ENCODE measurements around the gene PPP1R15B. TPM values are rescaled to one million over a fixed set of nuclear protein-coding genes. Genes with fewer than 3 reads are reported as not detected.
A peak's percentile ranks its signal among the peaks of the same experiment; 100 is the strongest.

PPP1R15B gene
- total RNA-seq = 38.8 TPM

DNA sequence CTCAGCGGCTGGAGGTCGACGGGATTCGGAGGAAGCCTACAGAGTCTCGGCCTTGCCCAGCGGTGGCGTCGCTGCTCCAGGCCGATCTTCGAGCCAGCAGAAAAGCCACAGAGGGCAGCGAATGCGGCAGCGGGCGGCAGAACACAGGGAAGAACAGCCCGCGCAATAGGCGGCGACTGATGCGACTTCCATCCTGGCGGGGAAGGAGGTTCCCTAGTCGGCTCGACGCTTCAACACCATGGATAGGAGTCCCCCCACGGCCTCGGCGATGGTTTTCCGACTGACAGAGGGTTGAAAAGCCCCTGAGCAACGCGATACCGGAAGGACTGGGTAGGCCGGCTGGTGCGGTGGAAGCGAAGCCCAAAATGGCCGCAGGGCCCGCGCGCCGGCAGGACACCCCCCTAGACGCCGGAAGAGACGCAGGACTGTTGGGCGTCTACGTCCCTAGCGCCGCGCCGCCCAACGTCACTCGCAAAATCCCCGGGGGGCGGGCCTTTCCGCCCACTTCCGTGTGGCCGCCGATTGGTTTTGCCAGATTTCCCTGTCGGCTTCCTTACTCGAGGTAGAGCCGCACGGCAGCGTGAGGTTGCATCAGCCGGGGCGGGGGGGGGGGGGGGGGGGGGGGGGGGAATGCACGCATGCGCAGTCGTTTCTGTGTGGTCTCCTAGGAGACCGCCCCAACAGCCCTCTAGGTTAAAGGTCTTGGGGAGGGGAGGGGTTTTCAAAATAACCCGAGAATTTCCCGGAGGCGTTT is at the start of gene PPP1R15B:
Gene PPP1R15B, minus strand, starts transcription at position 367 of the 754 bp plus-strand sequence. CDS start 406 bp downstream, outside the sequence.
- DNase-seq (ENCODE audit: low spot score) = peak; percentile 99

GRCh38 chr1:204460346-204460745 is 48.7 kb upstream of the PPP1R15B start:
- no peak for DNase-seq (ENCODE audit: low spot score)

DNA sequence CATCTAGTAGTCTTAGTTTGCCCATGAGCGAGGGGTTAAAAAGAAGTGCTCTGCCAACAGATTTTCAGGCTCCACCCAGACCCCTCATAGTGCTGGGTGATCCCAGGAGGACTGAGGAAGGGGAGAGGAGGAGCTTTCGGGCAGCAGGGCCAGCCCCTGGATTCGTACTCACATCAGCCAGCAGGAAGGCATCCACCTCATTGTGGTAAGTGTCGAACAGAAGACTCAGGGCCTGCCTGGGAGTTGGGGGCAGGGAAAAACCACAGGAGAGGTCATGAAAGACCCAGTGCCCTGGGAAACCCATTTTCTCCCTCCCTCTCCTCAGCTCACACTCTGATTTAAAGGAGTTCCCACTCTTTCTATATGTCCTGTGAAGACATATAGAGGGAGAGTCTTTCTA is 48.1 kb upstream of the PPP1R15B start:
- no peak for DNase-seq (ENCODE audit: low spot score)

- no peak for DNase-seq (ENCODE audit: low spot score)
Observed at GRCh38 chr1:204457666-204458065, 46.0 kb upstream of the PPP1R15B start.

DNA sequence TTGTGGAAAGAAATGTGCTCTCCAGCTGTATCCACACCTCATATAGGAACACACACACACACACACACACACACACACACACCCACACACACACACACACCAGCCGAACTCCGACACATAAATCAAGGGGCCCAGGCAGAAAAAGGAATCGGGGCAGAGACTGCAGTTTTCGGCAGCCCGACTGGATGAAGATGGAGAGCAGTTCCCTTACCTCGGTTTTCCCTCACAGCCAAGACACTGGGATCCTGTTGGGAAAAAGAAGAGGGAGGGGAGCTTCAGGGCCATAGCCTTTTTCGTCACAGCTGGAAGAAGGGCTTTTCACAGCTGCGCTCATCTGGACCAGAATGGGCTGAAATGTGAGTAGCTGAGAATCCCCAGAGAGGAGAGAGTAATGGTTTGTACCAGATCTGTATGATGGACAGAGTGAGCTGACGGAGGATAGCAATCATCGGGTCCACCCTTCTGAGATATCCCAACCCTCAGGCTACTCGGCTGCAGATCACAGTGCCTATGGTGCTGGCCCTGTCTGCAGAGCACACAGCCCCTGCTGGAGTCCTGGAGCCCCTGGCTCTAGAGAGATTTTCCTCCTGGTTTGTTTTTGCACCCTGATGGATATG is 45.3 kb upstream of the PPP1R15B start:
- no peak for DNase-seq (ENCODE audit: low spot score)

DNA sequence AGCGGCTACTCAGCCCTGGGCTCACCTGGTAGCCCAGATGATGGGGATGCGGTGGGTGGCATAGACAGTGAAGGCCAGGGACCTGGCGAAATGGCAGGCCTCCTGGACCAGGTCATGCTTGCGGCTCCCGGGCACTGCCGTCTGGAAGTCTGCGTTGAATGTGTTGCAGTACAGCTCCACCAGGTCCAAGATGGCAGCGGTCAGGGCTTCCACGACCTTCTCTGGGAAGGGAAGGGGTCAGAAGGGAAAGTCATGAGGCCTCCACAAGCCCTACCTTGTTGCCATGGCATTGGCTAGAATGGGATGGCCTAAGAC is 44.2 kb upstream of the PPP1R15B start:
- DNase-seq (ENCODE audit: low spot score) = no peak

GRCh38 chr1:204455063-204455830 is 43.6 kb upstream of the PPP1R15B start:
- no peak for DNase-seq (ENCODE audit: low spot score)

GRCh38 chr1:204454476-204454875 is 42.9 kb upstream of the PPP1R15B start:
- no peak for DNase-seq (ENCODE audit: low spot score)

DNA sequence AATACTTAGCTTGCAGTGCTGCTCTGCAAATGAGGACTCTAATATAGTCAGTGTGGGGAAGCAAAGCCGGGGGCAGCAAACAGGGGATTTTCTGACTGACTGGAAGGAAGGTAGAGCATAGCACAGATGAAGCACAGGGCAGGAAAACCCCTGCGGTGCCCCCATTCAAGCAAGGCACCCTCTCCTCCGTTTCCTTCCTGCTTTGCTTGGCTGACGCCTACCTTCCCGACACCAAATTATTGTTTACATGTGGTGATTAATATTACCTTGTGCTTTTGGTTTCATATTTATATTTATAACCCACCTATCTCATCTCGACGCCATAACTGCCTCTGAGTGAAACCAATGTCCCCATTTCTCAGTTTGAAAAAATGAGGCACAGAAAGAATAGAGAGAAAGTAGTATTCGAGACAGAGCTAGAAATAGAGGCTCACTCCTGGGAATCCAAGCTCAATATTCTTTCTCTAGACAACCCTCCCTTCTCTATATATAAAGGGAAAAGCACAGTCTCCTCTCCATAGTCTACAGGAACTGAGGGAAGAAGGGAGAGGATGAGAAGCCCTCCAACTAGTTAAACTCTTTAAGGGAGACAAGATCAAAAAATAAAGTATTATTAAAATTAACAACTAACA is 41.6 kb upstream of the PPP1R15B start:
- no peak for DNase-seq (ENCODE audit: low spot score)

DNA sequence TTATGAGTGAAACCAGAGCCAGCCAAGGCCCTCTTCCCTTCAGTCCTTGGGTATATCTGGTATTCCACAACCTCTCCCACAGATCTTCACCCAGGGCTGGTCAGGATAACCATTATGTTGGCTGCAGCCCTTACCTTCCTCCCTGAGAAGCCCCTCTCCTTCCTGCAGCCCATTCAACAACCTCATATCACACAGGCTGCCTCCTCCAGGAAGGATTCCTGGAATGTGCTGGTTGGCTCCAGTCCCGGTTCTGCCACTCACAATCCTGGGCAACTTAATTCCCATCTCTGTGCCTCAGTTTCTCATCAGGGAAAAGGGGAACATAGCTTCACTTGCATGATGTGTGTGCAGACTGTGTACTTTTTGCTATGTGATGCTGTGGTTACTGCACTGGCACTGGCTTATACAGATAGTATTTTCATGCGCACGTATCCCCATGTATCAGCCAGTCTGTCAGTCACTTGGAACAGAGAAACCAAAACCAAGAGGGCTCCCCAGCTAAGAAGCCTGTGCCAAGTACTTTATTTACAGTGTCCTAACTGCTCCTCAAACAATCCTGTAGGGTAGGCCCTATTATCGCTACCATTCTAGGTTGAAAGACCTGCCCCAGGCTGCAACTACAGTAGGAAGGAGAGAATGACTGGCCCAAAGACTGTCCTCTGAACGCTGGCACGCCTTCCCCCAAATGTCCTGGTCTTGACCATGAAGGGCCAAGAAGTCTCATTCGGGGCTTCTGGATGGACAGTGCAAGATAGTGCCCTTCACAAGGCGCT is 39.9 kb upstream of the PPP1R15B start:
- no peak for DNase-seq (ENCODE audit: low spot score)

GRCh38 chr1:204450461-204451257 is 39.0 kb upstream of the PPP1R15B start:
- DNase-seq (ENCODE audit: low spot score) = peak; percentile 89

- DNase-seq (ENCODE audit: low spot score) = no peak
Observed at GRCh38 chr1:204449678-204450280, 38.2 kb upstream of the PPP1R15B start.

DNA sequence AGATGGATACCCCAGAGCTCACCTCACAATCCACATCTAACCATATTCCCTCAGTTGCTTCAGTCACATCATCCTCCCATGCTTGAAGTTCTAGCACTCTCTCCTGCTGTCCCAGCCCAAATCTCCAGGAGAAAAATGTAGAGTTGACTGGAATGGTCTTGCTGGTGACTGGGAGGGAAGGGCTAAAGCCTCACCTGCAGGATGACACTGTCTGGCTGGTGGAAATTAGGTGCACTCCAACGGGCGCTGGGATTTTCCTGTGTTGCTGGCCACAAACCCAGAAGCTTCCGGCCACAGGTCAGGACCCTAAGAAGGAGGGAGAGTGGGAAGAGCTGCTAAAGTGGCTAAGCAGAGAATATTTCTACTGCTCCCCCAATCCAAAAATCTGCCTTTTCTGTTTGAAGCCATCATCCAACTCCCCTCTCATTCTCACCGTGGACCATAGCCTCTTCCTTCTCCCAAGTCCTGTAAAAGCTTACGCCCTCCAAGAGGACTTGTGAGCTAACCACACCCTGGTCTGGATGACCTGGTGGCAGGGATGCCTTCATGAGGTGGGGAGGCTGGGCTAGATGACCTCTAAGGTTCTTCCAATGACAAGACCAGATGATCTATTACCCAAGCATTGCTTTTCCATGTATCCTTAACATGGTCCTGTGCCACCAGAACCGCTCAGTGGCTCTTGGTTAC is 37.5 kb upstream of the PPP1R15B start:
- DNase-seq (ENCODE audit: low spot score) = no peak

DNA sequence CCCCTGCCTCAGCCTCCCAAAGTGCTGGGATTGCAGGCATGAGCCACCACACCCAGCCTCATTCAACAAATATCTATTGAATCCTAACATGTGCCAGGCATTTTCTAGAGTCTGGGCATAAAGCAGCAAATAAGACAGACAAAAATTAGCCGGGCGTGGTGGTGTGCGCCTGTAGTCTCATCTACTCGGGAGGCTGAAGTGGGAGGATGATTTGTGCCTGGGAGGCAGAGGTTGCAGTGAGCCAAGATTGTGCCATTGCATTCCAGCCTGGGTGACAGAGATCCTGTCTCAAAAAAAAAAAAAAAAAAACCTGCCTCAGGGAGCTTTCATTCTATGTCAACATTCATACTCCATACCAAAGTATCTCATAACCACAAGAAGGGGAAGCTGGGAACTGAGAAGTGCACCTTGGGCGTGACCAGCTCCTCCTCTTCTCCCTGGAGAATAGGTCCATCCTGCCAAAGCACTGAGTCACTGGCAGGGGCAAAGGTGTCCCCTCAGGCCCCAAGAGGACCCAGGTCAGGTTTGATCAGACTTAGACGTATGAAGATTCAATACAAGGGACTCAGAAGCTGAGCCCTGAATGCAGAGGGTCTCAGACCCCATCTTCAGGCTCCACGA is 36.8 kb upstream of the PPP1R15B start:
- peak; percentile 67 for DNase-seq (ENCODE audit: low spot score)

- no peak for DNase-seq (ENCODE audit: low spot score)
Observed at GRCh38 chr1:204447736-204448135, 36.1 kb upstream of the PPP1R15B start.

DNA sequence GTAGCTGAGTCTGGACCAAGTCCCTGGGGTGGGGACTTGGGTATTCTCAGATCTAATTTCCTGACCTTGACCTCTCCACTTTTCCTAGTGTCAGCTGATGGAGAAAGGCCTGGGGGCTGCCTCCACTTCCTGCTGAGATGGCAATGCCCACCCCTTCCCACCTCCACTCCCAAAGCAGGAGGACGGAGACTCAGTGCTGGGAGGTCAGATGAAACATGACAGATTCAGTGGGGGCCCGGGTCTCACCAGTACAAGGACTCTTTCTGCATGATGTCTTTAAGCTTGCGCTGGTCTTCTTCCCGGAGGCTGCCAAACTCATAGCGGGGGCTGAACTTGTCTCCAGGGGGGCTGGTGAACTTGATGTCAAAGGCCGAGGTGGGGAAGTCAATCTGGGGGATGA is 35.6 kb upstream of the PPP1R15B start:
- DNase-seq (ENCODE audit: low spot score) = no peak

- peak; percentile 73 for DNase-seq (ENCODE audit: low spot score)
Observed at GRCh38 chr1:204446413-204447111, 34.9 kb upstream of the PPP1R15B start.

DNA sequence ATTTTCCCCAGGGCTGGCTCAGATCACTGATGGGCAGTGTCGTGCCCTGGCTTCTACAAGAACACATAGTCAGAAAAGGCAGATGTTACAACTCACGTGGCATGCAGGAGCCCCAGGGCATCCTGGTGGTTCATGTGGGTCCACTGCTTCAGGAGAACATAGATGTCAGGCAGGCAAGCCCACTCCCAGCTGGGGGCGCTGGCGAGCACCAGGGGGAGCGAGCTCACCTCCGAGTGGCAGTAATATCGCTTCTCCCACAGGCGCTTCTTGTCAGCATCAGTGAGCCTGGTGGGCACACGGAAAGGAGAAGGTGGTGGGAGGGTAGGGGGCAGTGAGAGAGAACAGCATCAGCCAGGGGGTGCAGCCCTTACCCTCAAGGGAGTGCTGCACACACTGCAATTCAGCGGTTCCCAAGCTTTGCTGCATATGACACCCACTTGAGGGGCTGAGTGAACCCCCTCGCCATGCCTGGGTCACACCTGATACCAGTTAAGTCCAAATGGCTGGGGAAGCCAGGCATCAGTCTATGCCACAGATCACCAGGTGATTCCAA is 34.3 kb upstream of the PPP1R15B start:
- DNase-seq (ENCODE audit: low spot score) = no peak

Measured in mucosa of gallbladder (tissue), 1 donor.